GM18502 (cell line): ENCODE results near the gene SLC9A3.

Experiments
- ATAC-seq: cut with Tn5 transposase; IDR thresholded peaks from one replicate; pipeline ENCODE4 v1.9.1; 2021; ENCODE audit warnings: mild to moderate bottlenecking; ENCODE audit not compliant: unreplicated experiment, poor library complexity

SLC9A3 gene

DNA sequence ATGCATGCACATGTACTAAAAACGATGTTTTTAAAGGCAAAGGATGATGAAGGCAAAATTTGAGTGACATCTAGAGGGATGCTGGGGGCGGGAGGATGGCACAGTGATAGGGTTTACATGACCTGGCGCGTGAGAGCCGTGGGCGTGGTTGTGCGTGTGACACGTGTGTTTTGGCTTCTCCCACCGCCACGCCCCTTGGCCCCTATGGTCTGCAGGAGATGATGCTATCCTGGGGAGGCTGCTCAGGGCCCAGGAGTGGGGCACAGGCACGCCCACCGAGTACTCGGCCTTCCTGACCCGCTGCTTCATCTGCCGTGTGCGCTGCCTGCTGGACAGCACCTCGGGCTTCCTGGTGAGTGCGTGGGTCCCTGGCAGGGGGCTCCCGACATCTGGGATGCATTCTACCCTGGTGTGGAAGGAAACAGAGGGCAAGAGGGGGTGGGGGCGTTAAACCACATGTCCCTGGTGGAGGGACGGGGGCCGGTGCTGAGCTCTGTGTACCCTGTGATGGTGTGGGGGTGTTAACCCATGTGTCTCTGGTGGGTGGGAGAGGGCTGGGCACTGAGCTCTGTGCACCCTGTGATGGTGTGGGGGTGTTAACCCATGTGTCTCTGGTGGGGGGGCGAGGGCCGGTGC is 100.5 kb downstream of the SLC9A3 start:
- no peak for ATAC-seq

DNA sequence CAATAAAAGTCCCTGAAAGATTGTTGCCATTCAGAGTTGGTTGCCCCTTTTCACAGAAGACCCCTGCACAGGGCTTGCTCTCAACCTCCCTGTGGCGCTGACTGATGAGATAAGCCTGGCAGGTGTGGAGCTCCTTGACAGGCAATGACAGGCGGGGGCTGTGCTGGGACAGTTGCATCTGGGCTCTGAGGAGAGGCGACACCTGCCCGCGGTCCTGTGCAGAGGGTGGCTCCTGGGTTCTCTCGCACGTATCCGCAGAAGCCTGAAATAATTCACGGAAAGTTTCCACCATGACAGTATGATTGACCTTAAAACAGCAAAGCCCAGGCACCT is 101.0 kb downstream of the SLC9A3 start:
- no peak for ATAC-seq

DNA sequence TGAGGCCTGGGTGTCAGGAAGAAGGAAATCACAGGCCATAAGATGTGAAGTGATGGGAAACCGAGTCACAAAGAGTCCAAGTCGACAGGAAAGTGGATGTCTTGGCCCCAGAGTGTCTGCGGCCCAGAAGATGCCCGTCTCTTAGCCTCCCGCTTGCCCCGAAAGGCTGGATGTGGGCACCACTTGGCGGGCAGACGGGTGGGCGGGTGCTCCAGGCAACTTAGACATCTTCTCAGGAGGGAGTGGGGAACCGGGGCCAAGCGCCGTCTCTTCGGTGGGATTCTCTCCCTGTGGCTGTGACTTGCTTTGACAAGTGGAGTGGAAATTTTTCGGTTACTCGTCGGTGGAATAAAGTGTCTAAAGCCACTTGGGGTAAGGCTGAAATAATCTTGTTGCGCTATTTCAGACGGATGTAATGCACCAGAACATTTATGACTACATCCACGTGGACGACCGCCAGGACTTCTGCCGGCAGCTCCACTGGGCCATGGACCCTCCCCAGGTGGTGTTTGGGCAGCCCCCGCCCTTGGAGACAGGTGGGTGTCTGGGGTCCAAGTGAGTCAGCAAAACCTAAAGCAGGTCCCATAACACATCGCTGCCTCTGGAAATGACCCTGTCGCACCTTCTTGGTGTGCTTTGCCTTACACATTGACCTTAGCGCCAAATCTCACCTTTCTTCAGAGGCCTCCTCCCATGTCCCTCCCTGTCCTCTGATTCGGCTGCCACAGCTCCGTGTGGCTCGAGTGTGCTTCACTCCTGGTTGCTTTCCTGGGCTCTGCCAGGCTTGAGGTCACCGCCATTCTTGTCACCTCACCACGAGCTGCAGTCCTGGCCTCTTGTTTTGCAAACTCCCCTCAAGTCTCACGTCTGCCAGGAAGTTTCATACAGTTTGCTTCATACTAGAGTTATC is 101.7 kb downstream of the SLC9A3 start:
- no peak for ATAC-seq

DNA sequence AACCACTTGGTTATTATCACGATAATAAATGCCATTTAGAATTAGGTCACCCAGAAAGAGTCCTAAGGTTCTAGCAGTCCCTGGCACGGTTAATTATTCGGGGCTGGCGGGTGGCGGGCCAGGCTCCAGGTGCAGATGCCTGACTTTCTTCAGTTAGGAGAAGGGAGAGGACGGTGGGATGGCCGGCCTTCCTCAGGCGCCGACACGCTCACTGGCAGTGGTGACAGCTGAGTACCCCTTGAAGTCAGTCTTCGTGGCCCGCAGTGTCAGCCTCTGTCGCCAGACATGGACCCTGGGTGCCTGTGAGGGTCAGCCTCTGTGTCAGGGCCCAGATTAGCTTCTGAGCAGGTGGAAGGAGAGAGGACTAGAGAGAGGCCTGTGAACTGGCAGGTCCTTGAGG is 102.3 kb downstream of the SLC9A3 start:
- no peak for ATAC-seq

GRCh38 chr5:421287-421880 is 102.9 kb downstream of the SLC9A3 start:
- ATAC-seq = no peak

GRCh38 chr5:420632-421286 is 103.5 kb downstream of the SLC9A3 start:
- ATAC-seq = no peak
